GM18951 (cell line): ENCODE data around the gene TRIM29.

Experiments
- POLR2A ChIP-seq: IDR thresholded peaks from 4 replicates; pipeline ENCODE4 v1.6.1; 2011; ENCODE audit warnings: mild to moderate bottlenecking; ENCODE audit not compliant: insufficient read length, insufficient read depth; ENCODE audit errors: extremely low read depth
- in situ Hi-C: fragments of 300-500 bp; cut with MboI; formaldehyde crosslinking; loops from one replicate; pipeline ENCODE4 v1.12.0; 2022; ENCODE audit warnings: low sequenced_read_pairs, mixed read lengths, inconsistent platforms; ENCODE audit not compliant: unreplicated experiment

The TRIM29 gene, protein sequence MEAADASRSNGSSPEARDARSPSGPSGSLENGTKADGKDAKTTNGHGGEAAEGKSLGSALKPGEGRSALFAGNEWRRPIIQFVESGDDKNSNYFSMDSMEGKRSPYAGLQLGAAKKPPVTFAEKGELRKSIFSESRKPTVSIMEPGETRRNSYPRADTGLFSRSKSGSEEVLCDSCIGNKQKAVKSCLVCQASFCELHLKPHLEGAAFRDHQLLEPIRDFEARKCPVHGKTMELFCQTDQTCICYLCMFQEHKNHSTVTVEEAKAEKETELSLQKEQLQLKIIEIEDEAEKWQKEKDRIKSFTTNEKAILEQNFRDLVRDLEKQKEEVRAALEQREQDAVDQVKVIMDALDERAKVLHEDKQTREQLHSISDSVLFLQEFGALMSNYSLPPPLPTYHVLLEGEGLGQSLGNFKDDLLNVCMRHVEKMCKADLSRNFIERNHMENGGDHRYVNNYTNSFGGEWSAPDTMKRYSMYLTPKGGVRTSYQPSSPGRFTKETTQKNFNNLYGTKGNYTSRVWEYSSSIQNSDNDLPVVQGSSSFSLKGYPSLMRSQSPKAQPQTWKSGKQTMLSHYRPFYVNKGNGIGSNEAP

DNA sequence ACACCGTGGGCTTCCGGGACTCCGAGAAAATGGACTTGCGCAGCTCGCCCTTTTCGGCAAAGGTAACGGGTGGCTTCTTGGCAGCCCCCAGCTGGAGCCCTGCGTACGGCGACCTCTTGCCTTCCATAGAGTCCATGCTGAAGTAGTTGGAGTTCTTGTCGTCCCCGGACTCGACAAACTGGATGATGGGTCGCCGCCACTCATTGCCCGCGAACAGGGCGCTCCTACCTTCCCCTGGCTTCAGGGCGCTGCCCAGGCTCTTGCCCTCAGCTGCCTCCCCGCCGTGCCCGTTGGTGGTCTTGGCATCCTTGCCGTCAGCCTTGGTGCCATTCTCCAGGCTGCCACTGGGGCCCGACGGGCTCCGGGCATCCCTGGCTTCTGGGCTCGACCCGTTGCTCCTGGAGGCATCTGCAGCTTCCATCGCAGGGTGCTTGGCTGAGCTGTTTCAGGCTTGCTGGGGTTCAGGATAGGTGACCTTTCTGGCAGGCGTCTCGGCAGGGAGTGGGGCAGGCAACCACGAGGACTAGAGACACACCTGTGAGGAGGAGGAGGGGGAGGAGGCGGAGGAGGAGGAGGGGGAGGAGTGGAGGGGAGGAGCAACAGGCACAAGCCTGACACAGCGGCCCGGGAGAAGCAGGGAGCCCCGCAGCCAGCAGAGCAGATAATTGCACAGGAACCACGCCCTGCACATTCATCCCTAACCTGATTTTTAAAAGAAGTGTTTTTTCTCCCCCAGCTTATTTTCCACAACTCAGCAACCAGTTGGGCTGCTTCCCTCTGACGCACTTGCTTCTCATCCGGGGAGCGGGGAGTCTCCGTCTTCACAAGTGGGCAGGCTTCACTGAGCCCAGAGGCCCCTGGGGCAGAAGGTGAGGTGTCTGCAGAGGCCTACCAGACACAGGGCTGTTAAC is at the start of gene TRIM29:
Gene TRIM29 (minus strand): TSS at position 503 of the 911 bp plus-strand sequence. CDS start 82 bp downstream, at position 421.
- in situ Hi-C loops, result no loop called here

GRCh38 chr11:120186774-120187591 is 49.1 kb upstream of the TRIM29 start:
- in situ Hi-C loops, result no loop called here
- no peak for TF ChIP-seq POLR2A

More for the DNA sequence above, at the start of gene TRIM29:
- no peak for TF ChIP-seq POLR2A

- in situ Hi-C loops, result no loop called here
- no peak for TF ChIP-seq POLR2A
These were observed 48.5 kb upstream of the TRIM29 start for GRCh38 chr11:120186456-120186773.

GRCh38 chr11:120185706-120186455 is 48.0 kb upstream of the TRIM29 start:
- no peak for TF ChIP-seq POLR2A
- in situ Hi-C loops, result no loop called here

- in situ Hi-C loops, result loop anchor here (5.0 kb wide), 1 partner anchor 42 kb away; no protein-coding TSS in a partner anchor
- TF ChIP-seq POLR2A, result no peak
These were observed 47.2 kb upstream of the TRIM29 start for GRCh38 chr11:120184946-120185705.

GRCh38 chr11:120184371-120184945 is 46.5 kb upstream of the TRIM29 start:
- in situ Hi-C loops, result loop anchor here (5.0 kb wide), 1 partner anchor 43 kb away; no protein-coding TSS in a partner anchor
- no peak for TF ChIP-seq POLR2A

DNA sequence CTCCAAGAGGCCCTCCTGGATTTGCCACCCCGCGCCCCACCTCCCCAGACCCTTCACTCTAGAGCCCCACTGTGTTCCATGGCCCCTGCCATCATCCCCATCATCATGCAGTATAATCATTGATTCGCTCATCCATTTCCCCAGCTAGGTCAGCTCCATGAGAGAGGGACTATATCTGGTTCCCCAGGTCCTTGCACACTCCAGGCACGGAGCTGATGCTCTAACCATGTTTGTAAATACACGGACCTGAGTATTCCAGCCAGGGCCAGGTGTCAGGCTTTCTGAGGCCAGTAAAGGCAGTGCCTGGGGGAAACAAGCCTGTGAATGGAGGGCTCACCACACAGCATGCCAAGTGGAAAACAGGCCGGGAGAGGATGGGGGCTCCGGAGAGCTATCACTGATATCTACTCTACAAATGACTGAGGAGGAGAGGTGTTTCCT is 45.8 kb upstream of the TRIM29 start:
- TF ChIP-seq POLR2A, result no peak
- in situ Hi-C loops, result loop anchor here (5.0 kb wide), 1 partner anchor 44 kb away; no protein-coding TSS in a partner anchor

DNA sequence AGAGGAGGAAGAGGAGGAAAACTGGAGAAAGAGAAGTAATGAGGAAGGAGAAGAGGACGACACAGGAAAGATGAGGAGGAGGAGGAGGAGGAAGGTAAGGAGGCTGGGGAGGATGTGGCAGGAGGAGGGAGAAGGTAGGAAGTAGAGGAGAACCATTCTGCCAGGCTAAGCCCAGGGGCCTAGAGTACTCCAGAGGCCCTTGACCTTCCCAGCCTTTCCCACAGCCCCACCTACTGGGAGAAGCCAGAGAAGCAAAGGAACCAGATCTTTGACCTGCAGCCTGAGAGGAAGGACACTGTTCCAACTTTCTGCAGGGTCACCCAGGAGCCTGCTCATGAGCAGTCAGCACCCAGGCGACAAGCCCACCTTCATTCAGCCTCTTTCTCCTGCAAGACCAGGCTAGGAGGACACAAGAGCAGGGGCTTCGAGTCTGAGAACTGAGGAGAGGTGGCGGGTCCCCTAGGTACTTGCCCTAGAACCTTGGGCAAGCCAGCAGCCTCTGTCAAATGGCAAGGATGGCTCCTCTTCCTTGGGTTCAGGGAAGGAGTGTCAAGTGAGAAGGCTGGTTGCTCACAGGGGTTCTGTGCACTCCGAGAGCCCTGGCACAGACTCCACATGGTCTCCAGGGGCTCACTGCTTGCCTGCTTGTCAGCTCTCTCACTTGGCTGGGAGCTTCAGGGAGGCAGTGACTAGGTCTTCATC is 45.0 kb upstream of the TRIM29 start:
- in situ Hi-C loops, result loop anchor here (5.0 kb wide), 1 partner anchor 44 kb away; no protein-coding TSS in a partner anchor
- no peak for TF ChIP-seq POLR2A

GRCh38 chr11:120182372-120182771 is 44.5 kb upstream of the TRIM29 start:
- TF ChIP-seq POLR2A, result no peak
- in situ Hi-C loops, result loop anchor here (5.0 kb wide), 1 partner anchor 45 kb away; no protein-coding TSS in a partner anchor

DNA sequence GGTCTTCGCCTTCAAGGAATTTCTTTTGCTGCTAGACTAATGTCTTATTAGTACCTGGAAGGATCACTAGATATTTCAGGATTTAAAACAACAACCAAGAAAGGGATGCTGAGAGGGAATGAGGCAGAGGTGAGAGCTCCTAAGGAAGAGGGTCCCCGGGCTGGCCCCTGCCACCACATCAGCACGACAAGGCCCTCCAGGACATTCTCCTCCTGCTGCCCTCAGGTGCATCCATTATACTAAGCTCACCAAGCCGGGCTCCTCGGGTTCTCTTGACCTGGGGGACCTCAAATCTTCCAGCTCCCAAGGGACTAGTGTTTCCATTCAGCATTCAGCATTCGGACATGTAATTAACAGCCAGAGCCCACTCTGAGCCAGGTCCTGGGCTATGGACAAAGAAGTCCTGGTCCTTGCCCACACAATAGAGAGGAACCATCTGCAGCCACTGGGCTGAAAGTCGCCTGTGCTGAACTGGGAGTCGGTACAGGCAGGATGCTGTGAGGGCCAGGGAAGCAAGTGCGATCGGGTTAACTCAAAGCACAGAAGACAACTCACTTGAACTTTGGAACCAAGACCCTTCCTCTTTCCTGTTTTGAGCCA is 43.6 kb upstream of the TRIM29 start:
- in situ Hi-C loops, result loop anchor here (5.0 kb wide), 1 partner anchor 46 kb away; no protein-coding TSS in a partner anchor
- no peak for TF ChIP-seq POLR2A
